OCI-LY7 (cell line): ENCODE data around the gene ANKRD22. TPM values are rescaled to one million over a fixed set of nuclear protein-coding genes. Genes with fewer than 3 reads are reported as not detected.

Source experiments
- BruUV-seq: library from RNA; stranded (reverse); fragments of 400-500 nt; replicated peaks from 2 replicates; lab custom pipeline; 2021; lab: Mats Ljungman, UMichigan
- CTCF ChIA-PET: fragments of 300-600 bp; sonication (Branson Sonifier 250); formaldehyde crosslinking; loops from one replicate; lab custom pipeline; 2022; ENCODE audit warnings: antibody characterized with exemption; ENCODE audit not compliant: unreplicated experiment; lab: Charles Lee
- POLR2A ChIA-PET: fragments of 300-600 bp; sonication (Branson Sonifier 250); formaldehyde crosslinking; loops from one replicate; lab custom pipeline; 2022; ENCODE audit warnings: antibody characterized with exemption; lab: Charles Lee
- DNase-seq: peaks from one replicate; pipeline ENCODE4 v3.0.0-alpha.2; 2015; ENCODE audit warnings: low spot score
- H2AFZ ChIP-seq: fragments of 200-600 bp; sonication (generic), shearing (Covaris generic); 2 replicates; pipeline ENCODE4 v1.6.1; 2014; ENCODE audit warnings: mild to moderate bottlenecking, antibody characterized with exemption, low read length, moderate library complexity
- H3K27ac ChIP-seq: fragments of 200-600 bp; sonication (generic); 2 replicates; pipeline ENCODE4 v1.5.1; 2014; ENCODE audit warnings: mixed run types, low read depth, mild to moderate bottlenecking, moderate library complexity, low read length, inconsistent platforms; ENCODE audit not compliant: poor library complexity, severe bottlenecking
- H3K36me3 ChIP-seq: fragments of 200-600 bp; sonication (generic); 2 replicates; pipeline ENCODE4 v1.6.1; 2014; ENCODE audit warnings: mild to moderate bottlenecking, antibody characterized with exemption, low read length, moderate library complexity, mixed read lengths; ENCODE audit not compliant: insufficient read depth
- H3K4me1 ChIP-seq: fragments of 200-600 bp; sonication (generic); 2 replicates; pipeline ENCODE4 v1.5.1; 2014; ENCODE audit warnings: mild to moderate bottlenecking, low read length; ENCODE audit not compliant: insufficient read depth, poor library complexity, severe bottlenecking
- H3K4me2 ChIP-seq: fragments of 200-600 bp; sonication (generic); 2 replicates; pipeline ENCODE4 v1.6.1; 2014; ENCODE audit warnings: mild to moderate bottlenecking, low read length
- H3K4me3 ChIP-seq: fragments of 200-600 bp; sonication (generic); 2 replicates; pipeline ENCODE4 v1.5.1; 2014; ENCODE audit warnings: mild to moderate bottlenecking, low read depth, low read length; ENCODE audit not compliant: poor library complexity, severe bottlenecking
- H3K79me2 ChIP-seq: fragments of 200-600 bp; sonication (generic); 2 replicates; pipeline ENCODE4 v1.6.1; 2016; ENCODE audit warnings: low read depth, mild to moderate bottlenecking, low read length, moderate library complexity, mixed read lengths; ENCODE audit not compliant: insufficient read depth
- H3K9me2 ChIP-seq: fragments of 200-600 bp; sonication (generic); 2 replicates; pipeline ENCODE4 v1.6.1; 2016; ENCODE audit warnings: mild to moderate bottlenecking, low read length, mixed read lengths; ENCODE audit not compliant: insufficient read depth
- H3K9me3 ChIP-seq: fragments of 200-600 bp; sonication (generic); 2 replicates; pipeline ENCODE4 v1.6.1; 2014; ENCODE audit warnings: mild to moderate bottlenecking, mixed run types, low read length, mixed read lengths
- H4K20me1 ChIP-seq: fragments of 200-600 bp; sonication (generic); 2 replicates; pipeline ENCODE4 v1.6.1; 2014; ENCODE audit warnings: mild to moderate bottlenecking, antibody characterized with exemption, low read length, moderate library complexity, mixed read lengths; ENCODE audit not compliant: insufficient read depth
- EZH2phosphoT487 ChIP-seq: fragments of 200-600 bp; sonication (generic); IDR thresholded peaks from 2 replicates; pipeline ENCODE4 v1.6.1; 2018; ENCODE audit warnings: low read depth, borderline replicate concordance, mild to moderate bottlenecking, mixed run types, antibody characterized with exemption, low read length, moderate library complexity, mixed read lengths
- intact Hi-C: fragments of 100-400 bp; cut with micrococcal nuclease; formaldehyde crosslinking; loops from one replicate; pipeline ENCODE4 v1.10.0; 2022; ENCODE audit not compliant: unreplicated experiment
- total RNA-seq, 2 experiments: library from RNA; depleted of rRNA in 1 of 2; stranded (reverse); fragments of >200 nt in 1 of 2; shearing (Covaris generic) in 1 of 2; gene quantifications; 2 replicates each; pipeline ENCODE4 v1.2.3, GENCODE V29; 2014 to 2022
- TF ChIP-seq, protein P1 (sequence below): fragments of 200-600 bp; sonication (generic); conservative IDR thresholded peaks from 2 replicates; pipeline ENCODE4 v1.5.1; 2014; ENCODE audit warnings: mild to moderate bottlenecking, antibody characterized with exemption, low read length, moderate library complexity, mixed read lengths

The ANKRD22 gene
- total RNA-seq, 2 experiments from 2014 or later, result not detected

DNA sequence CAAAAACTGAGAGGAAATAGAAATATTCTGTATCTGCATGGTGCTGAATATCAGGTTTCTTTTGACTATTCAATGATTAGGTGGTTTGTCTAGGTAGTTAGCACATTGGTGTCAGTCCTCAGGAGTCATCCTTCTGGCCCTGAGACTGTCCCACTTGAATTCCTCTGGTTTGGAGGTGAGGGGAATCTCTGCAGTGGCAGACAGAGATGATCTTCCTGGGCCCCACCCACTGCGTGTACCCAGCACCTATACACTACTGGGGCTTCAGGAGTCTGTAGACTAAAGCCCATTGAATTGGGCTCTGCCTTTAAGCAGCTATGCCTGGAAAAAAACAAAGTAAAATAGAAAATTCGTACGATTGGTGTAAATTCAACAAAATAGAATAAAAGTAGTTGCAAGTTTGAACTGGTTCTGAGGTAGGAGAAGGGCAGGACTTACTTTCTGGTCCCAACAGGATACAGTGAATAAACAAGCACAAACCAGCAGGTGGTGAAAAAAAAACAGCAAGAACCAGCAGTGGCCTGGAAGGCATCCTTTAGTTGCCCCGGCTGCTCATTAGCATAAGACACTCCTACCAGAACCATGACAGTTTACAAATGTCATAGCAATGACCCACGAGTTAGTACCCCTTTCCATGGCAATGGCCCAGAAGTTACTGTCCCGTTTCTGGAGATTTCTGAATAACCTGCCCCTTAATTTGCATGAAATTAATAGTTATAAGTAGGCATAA is 47.4 kb downstream of the ANKRD22 start:
- intact Hi-C loops, result no loop called here
- POLR2A ChIA-PET, result interaction anchor here (0.6 kb wide), 4 partner anchors 65 to 433 kb away, joined by 3 to 5 read pairs (median 3); no protein-coding TSS in a partner anchor
- H3K4me1 ChIP-seq, result no peaks in the 10 kb centered on the region

DNA sequence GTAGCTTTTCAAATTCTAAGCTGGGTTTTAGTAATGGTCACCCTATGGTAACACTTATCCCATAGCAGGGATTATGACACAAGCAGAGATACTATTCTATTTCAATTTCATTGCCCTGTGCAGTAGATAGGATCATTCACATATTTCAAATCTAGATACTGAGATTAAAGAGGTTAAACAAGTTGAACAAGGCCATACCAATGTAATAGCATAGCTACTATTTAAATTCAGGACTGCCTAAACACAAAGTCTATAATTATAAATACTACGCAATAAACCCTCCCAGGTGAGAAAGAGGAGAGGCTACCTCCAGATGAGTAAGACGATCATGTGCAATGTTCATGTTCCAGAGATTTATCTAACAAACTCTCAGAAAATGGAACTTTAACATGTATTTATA is 48.0 kb downstream of the ANKRD22 start:
- BruUV-seq, result no TSS peak

More for the DNA sequence above, 47.4 kb downstream of the ANKRD22 start:
- no peak for DNase-seq
- H3K4me3 ChIP-seq, result no peak overlapping the region
- H3K36me3 ChIP-seq, result no peaks in the 10 kb centered on the region
- no peak for TF ChIP-seq EZH2phosphoT487
- TF ChIP-seq, protein P1, sequence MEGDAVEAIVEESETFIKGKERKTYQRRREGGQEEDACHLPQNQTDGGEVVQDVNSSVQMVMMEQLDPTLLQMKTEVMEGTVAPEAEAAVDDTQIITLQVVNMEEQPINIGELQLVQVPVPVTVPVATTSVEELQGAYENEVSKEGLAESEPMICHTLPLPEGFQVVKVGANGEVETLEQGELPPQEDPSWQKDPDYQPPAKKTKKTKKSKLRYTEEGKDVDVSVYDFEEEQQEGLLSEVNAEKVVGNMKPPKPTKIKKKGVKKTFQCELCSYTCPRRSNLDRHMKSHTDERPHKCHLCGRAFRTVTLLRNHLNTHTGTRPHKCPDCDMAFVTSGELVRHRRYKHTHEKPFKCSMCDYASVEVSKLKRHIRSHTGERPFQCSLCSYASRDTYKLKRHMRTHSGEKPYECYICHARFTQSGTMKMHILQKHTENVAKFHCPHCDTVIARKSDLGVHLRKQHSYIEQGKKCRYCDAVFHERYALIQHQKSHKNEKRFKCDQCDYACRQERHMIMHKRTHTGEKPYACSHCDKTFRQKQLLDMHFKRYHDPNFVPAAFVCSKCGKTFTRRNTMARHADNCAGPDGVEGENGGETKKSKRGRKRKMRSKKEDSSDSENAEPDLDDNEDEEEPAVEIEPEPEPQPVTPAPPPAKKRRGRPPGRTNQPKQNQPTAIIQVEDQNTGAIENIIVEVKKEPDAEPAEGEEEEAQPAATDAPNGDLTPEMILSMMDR, result no peak
- H3K4me2 ChIP-seq, result no peak overlapping the region
- H2AFZ ChIP-seq, result no peak overlapping the region
- no peaks in the 10 kb centered on the region for H3K9me2 ChIP-seq
- no peaks in the 10 kb centered on the region for H3K9me3 ChIP-seq
- CTCF ChIA-PET, result no interaction called here
- H3K79me2 ChIP-seq, result no peaks in the 10 kb centered on the region
- no peaks in the 10 kb centered on the region for H4K20me1 ChIP-seq
- H3K27ac ChIP-seq, result no peak overlapping the region
- BruUV-seq, result no TSS peak

More for the DNA sequence above, 48.0 kb downstream of the ANKRD22 start:
- TF ChIP-seq EZH2phosphoT487, result no peak
- TF ChIP-seq, protein P1, result no peak
- no peaks in the 10 kb centered on the region for H3K79me2 ChIP-seq
- intact Hi-C loops, result no loop called here
- no peak for DNase-seq
- no peaks in the 10 kb centered on the region for H3K9me3 ChIP-seq
- POLR2A ChIA-PET, result interaction anchor here (0.6 kb wide), 3 partner anchors 65 to 434 kb away, joined by 3 to 5 read pairs (median 3); no protein-coding TSS in a partner anchor
- H2AFZ ChIP-seq, result no peak overlapping the region
- H3K9me2 ChIP-seq, result no peaks in the 10 kb centered on the region
- H4K20me1 ChIP-seq, result no peaks in the 10 kb centered on the region
- H3K4me1 ChIP-seq, result no peaks in the 10 kb centered on the region
- H3K27ac ChIP-seq, result no peak overlapping the region
- H3K4me2 ChIP-seq, result no peak overlapping the region
- CTCF ChIA-PET, result no interaction called here
- H3K4me3 ChIP-seq, result no peak overlapping the region
- no peaks in the 10 kb centered on the region for H3K36me3 ChIP-seq
